Neural cell (in vitro differentiated cells): Measurements from ENCODE around the gene HOXA10. TPM values are rescaled to one million over a fixed set of nuclear protein-coding genes. Genes with fewer than 3 reads are reported as not detected.

ENCODE experiments used
- H2AFZ ChIP-seq: fragments of 200-600, 300-800 bp; sonication (generic), shearing (Covaris generic); 2 replicates; pipeline ENCODE4 v1.6.0; 2014; ENCODE audit warnings: low read depth, mild to moderate bottlenecking, antibody characterized with exemption, low read length, moderate library complexity
- H3F3A ChIP-seq: fragments of 200-600 bp; shearing (Covaris generic); 2 replicates; pipeline ENCODE4 v1.6.1; 2016; ENCODE audit warnings: mild to moderate bottlenecking, moderate library complexity, mixed read lengths, antibody characterized with exemption, low read length; ENCODE audit not compliant: insufficient read depth, poor library complexity, severe bottlenecking
- H3K27ac ChIP-seq: fragments of 200-600, 300-800 bp; sonication (generic), shearing (Covaris generic); 2 replicates; pipeline ENCODE4 v1.5.1; 2014; ENCODE audit warnings: mild to moderate bottlenecking, low read length, moderate library complexity
- H3K27me3 ChIP-seq: fragments of 300-800, 200-600 bp; sonication (generic), shearing (Covaris generic); 2 replicates; pipeline ENCODE4 v1.6.0; 2014; ENCODE audit warnings: mild to moderate bottlenecking, low read depth, low read length, moderate library complexity; ENCODE audit not compliant: insufficient read depth
- H3K36me3 ChIP-seq: fragments of 300-800, 200-600 bp; sonication (generic), shearing (Covaris generic); 2 replicates; pipeline ENCODE4 v1.5.1; 2014; ENCODE audit warnings: mild to moderate bottlenecking, antibody characterized with exemption, low read length, moderate library complexity; ENCODE audit not compliant: insufficient read depth
- H3K4me2 ChIP-seq: fragments of 300-800, 200-600 bp; sonication (generic), shearing (Covaris generic); 2 replicates; pipeline ENCODE4 v1.6.0; 2014; ENCODE audit warnings: mild to moderate bottlenecking, low read length
- H3K4me3 ChIP-seq: fragments of 300-800, 200-600 bp; sonication (generic), shearing (Covaris generic); 2 replicates; pipeline ENCODE4 v1.5.1; 2014; ENCODE audit warnings: mild to moderate bottlenecking, low read length, moderate library complexity
- H3K79me2 ChIP-seq: fragments of 200-600 bp; shearing (Covaris generic); replicated peaks from 2 replicates; pipeline ENCODE4 v1.6.0; 2014; ENCODE audit warnings: mild to moderate bottlenecking, low read length, moderate library complexity; ENCODE audit not compliant: insufficient read depth
- H3K9ac ChIP-seq: fragments of 300-800, 200-600 bp; sonication (generic), shearing (Covaris generic); 2 replicates; pipeline ENCODE4 v1.6.1; 2016; ENCODE audit warnings: mild to moderate bottlenecking, low read length, mixed read lengths
- H3K9me2 ChIP-seq: fragments of 200-600 bp; shearing (Covaris generic); 2 replicates; pipeline ENCODE4 v1.6.1; 2016; ENCODE audit warnings: mild to moderate bottlenecking, low read length, mixed read lengths; ENCODE audit not compliant: insufficient read depth
- H3K9me3 ChIP-seq: fragments of 200-600, 300-800 bp; sonication (generic), shearing (Covaris generic); 2 replicates; pipeline ENCODE4 v1.6.1; 2016; ENCODE audit warnings: mild to moderate bottlenecking, mixed run types, low read length, moderate library complexity, mixed read lengths
- H4K20me1 ChIP-seq: fragments of 200-600 bp; shearing (Covaris generic); 2 replicates; pipeline ENCODE4 v1.6.1; 2016; ENCODE audit warnings: mild to moderate bottlenecking, mixed run types; ENCODE audit not compliant: insufficient read depth
- EP300 ChIP-seq: fragments of 450-650 bp; conservative IDR thresholded peaks from 2 replicates; pipeline ENCODE4 v1.6.1; 2014; ENCODE audit warnings: antibody characterized with exemption, mild to moderate bottlenecking, moderate library complexity; ENCODE audit not compliant: poor library complexity, severe bottlenecking
- EZH2 ChIP-seq: fragments of 200-600, 300-800 bp; shearing (Covaris generic), sonication (generic); IDR thresholded peaks from 2 replicates; pipeline ENCODE4 v1.6.1; 2014; ENCODE audit warnings: antibody characterized with exemption, low read length, borderline replicate concordance, mild to moderate bottlenecking; ENCODE audit not compliant: insufficient read depth, poor library complexity, severe bottlenecking
- MXI1 ChIP-seq: fragments of 450-650 bp; conservative IDR thresholded peaks from 2 replicates; pipeline ENCODE4 v1.6.1; 2014; ENCODE audit warnings: antibody characterized with exemption, mild to moderate bottlenecking; ENCODE audit not compliant: poor library complexity, severe bottlenecking
- POLR2AphosphoS5 ChIP-seq: IDR thresholded peaks from 2 replicates; pipeline ENCODE4 v1.6.1; 2012
- RAD21 ChIP-seq: fragments of 450-650 bp; conservative IDR thresholded peaks from 2 replicates; pipeline ENCODE4 v1.6.1; 2014; ENCODE audit warnings: antibody characterized with exemption, mild to moderate bottlenecking, moderate library complexity
- REST ChIP-seq: IDR thresholded peaks from 2 replicates; pipeline ENCODE4 v1.6.1; 2012; ENCODE audit warnings: borderline replicate concordance
- SMC3 ChIP-seq: fragments of 450-650 bp; conservative IDR thresholded peaks from 2 replicates; pipeline ENCODE4 v1.6.1; 2014; ENCODE audit warnings: antibody characterized with exemption, mild to moderate bottlenecking, moderate library complexity; ENCODE audit not compliant: poor library complexity
- TAF1 ChIP-seq: IDR thresholded peaks from 2 replicates; pipeline ENCODE4 v1.6.1; 2012; ENCODE audit warnings: low read depth
- polyA plus RNA-seq: library from polyadenylated mRNA; depleted of rRNA; stranded (reverse); fragments of >200 nt; gene quantifications from 2 replicates; pipeline ENCODE4 v1.2.3, GENCODE V29; 2014
- TF ChIP-seq, protein P1 (sequence below): fragments of 450-650 bp; IDR thresholded peaks from 2 replicates; pipeline ENCODE4 v1.5.1; 2014; ENCODE audit warnings: antibody characterized with exemption, mild to moderate bottlenecking, moderate library complexity; ENCODE audit not compliant: poor library complexity, severe bottlenecking

HOXA10 gene
- polyA plus RNA-seq, 1 donor from 2014 or later = not detected

GRCh38 chr7:27146491-27147198 is 27.5 kb downstream of the HOXA10 start:
- Histone ChIP-seq H4K20me1 (no peaks in the 10 kb centered on the region), H3K27ac (no peak overlapping the region), H3K9ac (no peak overlapping the region), H3K9me2 (no peaks in the 10 kb centered on the region), H3F3A (no peaks in the 10 kb centered on the region), H2AFZ (no peak overlapping the region), H3K79me2 (no peaks in the 10 kb centered on the region), H3K4me3 (no peak overlapping the region), H3K27me3 (peaks cover 100% of the 10 kb centered on the region), H3K9me3 (peaks cover 39% of the 10 kb centered on the region), H3K36me3 (no peaks in the 10 kb centered on the region), H3K4me2 (no peak overlapping the region)
- TF ChIP-seq EZH2 = no peak
- TF ChIP-seq RAD21 = no peak
- no peak for TF ChIP-seq MXI1

GRCh38 chr7:27145914-27146412 is 28.2 kb downstream of the HOXA10 start:
- no peak overlapping the region for H3K27ac ChIP-seq
- no peak overlapping the region for H3K4me3 ChIP-seq
- H3K9me2 ChIP-seq = no peaks in the 10 kb centered on the region
- peaks cover 40% of the 10 kb centered on the region for H3K9me3 ChIP-seq
- H2AFZ ChIP-seq = no peak overlapping the region
- H3K4me2 ChIP-seq = no peak overlapping the region
- TF ChIP-seq EP300 (no peak), TAF1 (no peak)
- H4K20me1 ChIP-seq = no peaks in the 10 kb centered on the region
- peaks cover 100% of the 10 kb centered on the region for H3K27me3 ChIP-seq
- no peaks in the 10 kb centered on the region for H3K36me3 ChIP-seq
- no peak overlapping the region for H3K9ac ChIP-seq
- H3K79me2 ChIP-seq = no peaks in the 10 kb centered on the region
- H3F3A ChIP-seq = no peaks in the 10 kb centered on the region

DNA sequence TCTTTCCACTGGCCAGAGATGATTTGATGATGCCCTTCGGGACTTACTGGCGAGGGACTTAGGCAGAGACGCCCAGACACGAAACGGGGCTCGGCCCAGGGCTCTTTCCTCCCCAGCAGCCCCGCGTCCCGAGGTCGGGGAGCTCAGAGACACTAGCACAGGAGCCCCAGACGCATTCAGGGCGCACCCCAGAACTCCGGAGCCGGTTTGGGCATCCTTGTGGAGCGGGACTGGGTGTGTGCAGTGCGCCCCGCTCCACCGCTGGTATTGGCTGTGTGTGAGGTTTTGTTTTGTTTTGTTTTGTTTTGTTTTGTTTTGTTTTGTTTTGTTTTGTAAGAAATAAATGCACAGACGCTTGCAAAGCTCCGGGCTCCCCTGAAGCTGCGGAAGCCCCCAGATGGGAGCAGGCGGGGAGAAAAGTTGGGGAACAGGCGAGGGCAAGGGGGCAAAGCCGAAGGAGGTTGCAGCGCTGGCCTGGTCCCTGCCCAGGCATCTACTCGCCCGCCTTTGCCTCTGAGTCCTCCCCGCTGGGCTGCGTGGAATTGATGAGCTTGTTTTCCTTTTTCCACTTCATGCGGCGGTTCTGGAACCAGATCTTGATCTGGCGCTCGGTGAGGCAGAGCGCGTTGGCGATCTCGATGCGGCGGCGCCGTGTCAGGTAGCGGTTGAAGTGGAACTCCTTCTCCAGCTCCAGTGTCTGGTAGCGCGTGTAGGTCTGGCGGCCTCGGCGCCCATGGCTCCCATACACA is 28.8 kb downstream of the HOXA10 start:
- no peaks in the 10 kb centered on the region for H3K9me2 ChIP-seq
- no peak overlapping the region for H3K27ac ChIP-seq
- no peak overlapping the region for H2AFZ ChIP-seq
- H3K4me3 ChIP-seq = no peak overlapping the region
- TF ChIP-seq, protein P1, sequence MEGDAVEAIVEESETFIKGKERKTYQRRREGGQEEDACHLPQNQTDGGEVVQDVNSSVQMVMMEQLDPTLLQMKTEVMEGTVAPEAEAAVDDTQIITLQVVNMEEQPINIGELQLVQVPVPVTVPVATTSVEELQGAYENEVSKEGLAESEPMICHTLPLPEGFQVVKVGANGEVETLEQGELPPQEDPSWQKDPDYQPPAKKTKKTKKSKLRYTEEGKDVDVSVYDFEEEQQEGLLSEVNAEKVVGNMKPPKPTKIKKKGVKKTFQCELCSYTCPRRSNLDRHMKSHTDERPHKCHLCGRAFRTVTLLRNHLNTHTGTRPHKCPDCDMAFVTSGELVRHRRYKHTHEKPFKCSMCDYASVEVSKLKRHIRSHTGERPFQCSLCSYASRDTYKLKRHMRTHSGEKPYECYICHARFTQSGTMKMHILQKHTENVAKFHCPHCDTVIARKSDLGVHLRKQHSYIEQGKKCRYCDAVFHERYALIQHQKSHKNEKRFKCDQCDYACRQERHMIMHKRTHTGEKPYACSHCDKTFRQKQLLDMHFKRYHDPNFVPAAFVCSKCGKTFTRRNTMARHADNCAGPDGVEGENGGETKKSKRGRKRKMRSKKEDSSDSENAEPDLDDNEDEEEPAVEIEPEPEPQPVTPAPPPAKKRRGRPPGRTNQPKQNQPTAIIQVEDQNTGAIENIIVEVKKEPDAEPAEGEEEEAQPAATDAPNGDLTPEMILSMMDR = no peak
- TF ChIP-seq POLR2AphosphoS5 = no peak
- no peak for TF ChIP-seq MXI1
- TF ChIP-seq EZH2 = no peak
- no peak for TF ChIP-seq TAF1
- no peak for TF ChIP-seq REST
- TF ChIP-seq SMC3 = no peak
- no peak for TF ChIP-seq RAD21
- H3K36me3 ChIP-seq = no peaks in the 10 kb centered on the region
- no peaks in the 10 kb centered on the region for H3K79me2 ChIP-seq
- no peaks in the 10 kb centered on the region for H3F3A ChIP-seq
- H3K27me3 ChIP-seq = peaks cover 100% of the 10 kb centered on the region
- H3K9ac ChIP-seq = no peak overlapping the region
- H3K9me3 ChIP-seq = peaks cover 40% of the 10 kb centered on the region
- H3K4me2 ChIP-seq = no peak overlapping the region
- no peaks in the 10 kb centered on the region for H4K20me1 ChIP-seq
